ENCODE measurements around the gene PCYT2. TPM values are rescaled to one million over a fixed set of nuclear protein-coding genes. Genes with fewer than 3 reads are reported as not detected.
A peak's percentile ranks its signal among the peaks of the same experiment; 100 is the strongest.

PCYT2 gene
- total and polyA plus RNA-seq, 2 experiments from 2014 or later: 83.8 to 138 TPM

- DNase-seq (ENCODE audit: low read depth in 1 of 2, low spot score in 1 of 2): no peak
- H3K9me3 ChIP-seq (ENCODE audit: low read depth): no peaks in the 10 kb centered on the region
Observed at GRCh38 chr17:81930142-81931125, 19.2 kb upstream of the PCYT2 start.

GRCh38 chr17:81929253-81930141 lies 18.3 kb upstream of the PCYT2 start:
- Histone ChIP-seq H3K27ac (no peak overlapping the region), H3K4me3 (no peak overlapping the region), H3K9me3 (ENCODE audit: low read depth) (no peaks in the 10 kb centered on the region), H3K27me3 (no peaks in the 10 kb centered on the region), H3K36me3 (no peaks in the 10 kb centered on the region), H3K4me1 (ENCODE audit: low read depth) (peaks cover 9% of the 10 kb centered on the region)
- DNase-seq (ENCODE audit: low read depth in 1 of 2, low spot score in 1 of 2): no peak
- TF ChIP-seq CTCF (IDR thresholded peaks at IDR 0.05; ENCODE audit: low read depth, low read length): no peak

More at GRCh38 chr17:81930142-81931125, 19.2 kb upstream of the PCYT2 start:
- Histone ChIP-seq H3K4me1 (ENCODE audit: low read depth) (no peaks in the 10 kb centered on the region), H3K36me3 (no peaks in the 10 kb centered on the region), H3K27ac (no peak overlapping the region), H3K27me3 (no peaks in the 10 kb centered on the region), H3K4me3 (no peak overlapping the region)
- TF ChIP-seq CTCF (IDR thresholded peaks at IDR 0.05; ENCODE audit: low read depth, low read length): no peak

- H3K27ac ChIP-seq: peak overlapping the region; percentile 47
- TF ChIP-seq CTCF (IDR thresholded peaks at IDR 0.05; ENCODE audit: low read depth, low read length): no peak
- H3K4me3 ChIP-seq: peak overlapping the region; percentile 37
- H3K4me1 ChIP-seq (ENCODE audit: low read depth): peaks cover 17% of the 10 kb centered on the region
- H3K27me3 ChIP-seq: no peaks in the 10 kb centered on the region
- no peaks in the 10 kb centered on the region for H3K9me3 ChIP-seq (ENCODE audit: low read depth)
- H3K36me3 ChIP-seq: no peaks in the 10 kb centered on the region
- DNase-seq (ENCODE audit: low read depth in 1 of 2, low spot score in 1 of 2): no peak
Observed at GRCh38 chr17:81928544-81929252, 17.5 kb upstream of the PCYT2 start.

GRCh38 chr17:81927653-81928543 lies 16.7 kb upstream of the PCYT2 start, which contains the start of gene MAFG:
Gene MAFG (minus strand): TSS chr17:81927735. CDS start chr17:81923185, 4,550 bp downstream.
- Histone ChIP-seq H3K27me3 (no peaks in the 10 kb centered on the region), H3K4me1 (ENCODE audit: low read depth) (peaks cover 21% of the 10 kb centered on the region), H3K27ac (peak within 1 kb of the TSS; percentile 99), H3K36me3 (no peaks in the 10 kb centered on the region), H3K4me3 (peak within 1 kb of the TSS; percentile 94), H3K9me3 (ENCODE audit: low read depth) (no peaks in the 10 kb centered on the region)
- peak; percentile 43 for TF ChIP-seq CTCF (IDR thresholded peaks at IDR 0.05; ENCODE audit: low read depth, low read length)
- peak; percentile 97 to 98 for DNase-seq (ENCODE audit: low read depth in 1 of 2, low spot score in 1 of 2)

Measured in cardiac muscle cell (in vitro differentiated cells and primary cell).